IPS-15b (cell line): Measurements from ENCODE around the gene MED29.

Experiments
- H3K27me3 ChIP-seq: one replicate; pipeline ENCODE4 v1.6.1; 2013; ENCODE audit warnings: low read length; ENCODE audit not compliant: control insufficient read depth, insufficient read depth
- H3K36me3 ChIP-seq: one replicate; pipeline ENCODE4 v1.6.1; 2013; ENCODE audit warnings: low read length; ENCODE audit not compliant: control insufficient read depth, insufficient read depth
- H3K4me1 ChIP-seq: one replicate; pipeline ENCODE4 v1.6.1; 2013; ENCODE audit warnings: mild to moderate bottlenecking, low read length; ENCODE audit not compliant: control insufficient read depth, insufficient read depth
- H3K4me3 ChIP-seq: one replicate; pipeline ENCODE4 v1.5.1; 2013; ENCODE audit warnings: low read depth, low read length
- H3K9ac ChIP-seq: one replicate; pipeline ENCODE4 v1.6.1; 2013; ENCODE audit warnings: low read depth, mild to moderate bottlenecking, low read length
- H3K9me3 ChIP-seq: one replicate; pipeline ENCODE4 v1.6.1; 2013; ENCODE audit warnings: mild to moderate bottlenecking, low read length; ENCODE audit not compliant: control insufficient read depth, insufficient read depth

Gene MED29

GRCh38 chr19:39402346-39403300 lies 11.4 kb downstream of the MED29 start:
- H3K4me3 ChIP-seq, result peak overlapping the region; percentile 58
- no peaks in the 10 kb centered on the region for H3K9me3 ChIP-seq
- no peaks in the 10 kb centered on the region for H3K27me3 ChIP-seq
- peaks cover 23% of the 10 kb centered on the region for H3K4me1 ChIP-seq
- peaks cover 2% of the 10 kb centered on the region for H3K36me3 ChIP-seq
- peak overlapping the region; percentile 70 for H3K9ac ChIP-seq

- peaks cover 20% of the 10 kb centered on the region for H3K4me1 ChIP-seq
- no peaks in the 10 kb centered on the region for H3K9me3 ChIP-seq
- H3K36me3 ChIP-seq, result peaks cover 10% of the 10 kb centered on the region
- H3K27me3 ChIP-seq, result no peaks in the 10 kb centered on the region
- peak overlapping the region; percentile 62 for H3K9ac ChIP-seq
- peak overlapping the region; percentile 58 for H3K4me3 ChIP-seq
Observed at GRCh38 chr19:39403331-39404312, 12.4 kb downstream of the MED29 start.

GRCh38 chr19:39405261-39405957 lies 14.2 kb downstream of the MED29 start:
- Histone ChIP-seq H3K36me3 (peaks cover 10% of the 10 kb centered on the region), H3K9me3 (no peaks in the 10 kb centered on the region), H3K27me3 (no peaks in the 10 kb centered on the region), H3K4me1 (peaks cover 25% of the 10 kb centered on the region), H3K9ac (no peak overlapping the region), H3K4me3 (no peak overlapping the region)

- Histone ChIP-seq H3K4me1 (peaks cover 23% of the 10 kb centered on the region), H3K4me3 (peak overlapping the region; percentile 72), H3K9me3 (no peaks in the 10 kb centered on the region), H3K36me3 (peaks cover 10% of the 10 kb centered on the region), H3K9ac (no peak overlapping the region), H3K27me3 (no peaks in the 10 kb centered on the region)
Observed at GRCh38 chr19:39405958-39406655, 14.9 kb downstream of the MED29 start.

GRCh38 chr19:39406656-39407409 lies 15.7 kb downstream of the MED29 start, which contains the start of gene ZFP36:
Gene ZFP36, plus strand, starts transcription at chr19:39406847. Its CDS starts 58 bp downstream, at chr19:39406905.
- peaks cover 23% of the 10 kb centered on the region for H3K4me1 ChIP-seq
- H3K9me3 ChIP-seq, result no peaks in the 10 kb centered on the region
- H3K36me3 ChIP-seq, result peaks cover 10% of the 10 kb centered on the region

GRCh38 chr19:39407410-39407659 lies 16.2 kb downstream of the MED29 start:
- H3K9me3 ChIP-seq, result no peaks in the 10 kb centered on the region
- no peaks in the 10 kb centered on the region for H3K27me3 ChIP-seq
- H3K4me1 ChIP-seq, result peaks cover 19% of the 10 kb centered on the region

More at GRCh38 chr19:39406656-39407409, 15.7 kb downstream of the MED29 start, which contains the start of gene ZFP36:
- H3K4me3 ChIP-seq, result peak within 1 kb of the TSS; percentile 95
- peak within 1 kb of the TSS; percentile 65 for H3K9ac ChIP-seq
- H3K27me3 ChIP-seq, result no peaks in the 10 kb centered on the region

DNA sequence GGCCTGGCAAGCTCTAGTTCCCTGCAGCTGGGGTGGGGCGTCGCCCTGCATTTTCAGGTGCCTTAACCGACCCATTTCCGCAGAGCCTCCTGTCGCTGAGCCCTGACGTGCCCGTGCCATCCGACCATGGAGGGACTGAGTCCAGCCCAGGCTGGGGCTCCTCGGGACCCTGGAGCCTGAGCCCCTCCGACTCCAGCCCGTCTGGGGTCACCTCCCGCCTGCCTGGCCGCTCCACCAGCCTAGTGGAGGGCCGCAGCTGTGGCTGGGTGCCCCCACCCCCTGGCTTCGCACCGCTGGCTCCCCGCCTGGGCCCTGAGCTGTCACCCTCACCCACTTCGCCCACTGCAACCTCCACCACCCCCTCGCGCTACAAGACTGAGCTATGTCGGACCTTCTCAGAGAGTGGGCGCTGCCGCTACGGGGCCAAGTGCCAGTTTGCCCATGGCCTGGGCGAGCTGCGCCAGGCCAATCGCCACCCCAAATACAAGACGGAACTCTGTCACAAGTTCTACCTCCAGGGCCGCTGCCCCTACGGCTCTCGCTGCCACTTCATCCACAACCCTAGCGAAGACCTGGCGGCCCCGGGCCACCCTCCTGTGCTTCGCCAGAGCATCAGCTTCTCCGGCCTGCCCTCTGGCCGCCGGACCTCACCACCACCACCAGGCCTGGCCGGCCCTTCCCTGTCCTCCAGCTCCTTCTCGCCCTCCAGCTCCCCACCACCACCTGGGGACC lies 16.6 kb downstream of the MED29 start:
- Histone ChIP-seq H3K4me3 (peak overlapping the region; percentile 95), H3K4me1 (peaks cover 19% of the 10 kb centered on the region), H3K9me3 (no peaks in the 10 kb centered on the region), H3K36me3 (peaks cover 10% of the 10 kb centered on the region), H3K27me3 (no peaks in the 10 kb centered on the region), H3K9ac (peak overlapping the region; percentile 65)

More at GRCh38 chr19:39407410-39407659, 16.2 kb downstream of the MED29 start:
- Histone ChIP-seq H3K9ac (peak overlapping the region; percentile 65), H3K4me3 (peak overlapping the region; percentile 95), H3K36me3 (peaks cover 10% of the 10 kb centered on the region)

DNA sequence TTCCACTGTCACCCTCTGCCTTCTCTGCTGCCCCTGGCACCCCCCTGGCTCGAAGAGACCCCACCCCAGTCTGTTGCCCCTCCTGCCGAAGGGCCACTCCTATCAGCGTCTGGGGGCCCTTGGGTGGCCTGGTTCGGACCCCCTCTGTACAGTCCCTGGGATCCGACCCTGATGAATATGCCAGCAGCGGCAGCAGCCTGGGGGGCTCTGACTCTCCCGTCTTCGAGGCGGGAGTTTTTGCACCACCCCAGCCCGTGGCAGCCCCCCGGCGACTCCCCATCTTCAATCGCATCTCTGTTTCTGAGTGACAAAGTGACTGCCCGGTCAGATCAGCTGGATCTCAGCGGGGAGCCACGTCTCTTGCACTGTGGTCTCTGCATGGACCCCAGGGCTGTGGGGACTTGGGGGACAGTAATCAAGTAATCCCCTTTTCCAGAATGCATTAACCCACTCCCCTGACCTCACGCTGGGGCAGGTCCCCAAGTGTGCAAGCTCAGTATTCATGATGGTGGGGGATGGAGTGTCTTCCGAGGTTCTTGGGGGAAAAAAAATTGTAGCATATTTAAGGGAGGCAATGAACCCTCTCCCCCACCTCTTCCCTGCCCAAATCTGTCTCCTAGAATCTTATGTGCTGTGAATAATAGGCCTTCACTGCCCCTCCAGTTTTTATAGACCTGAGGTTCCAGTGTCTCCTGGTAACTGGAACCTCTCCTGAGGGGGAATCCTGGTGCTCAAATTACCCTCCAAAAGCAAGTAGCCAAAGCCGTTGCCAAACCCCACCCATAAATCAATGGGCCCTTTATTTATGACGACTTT lies 17.4 kb downstream of the MED29 start:
- no peaks in the 10 kb centered on the region for H3K9me3 ChIP-seq
- H3K4me3 ChIP-seq, result peak overlapping the region; percentile 95
- peaks cover 19% of the 10 kb centered on the region for H3K4me1 ChIP-seq
- no peak overlapping the region for H3K9ac ChIP-seq
- H3K27me3 ChIP-seq, result no peaks in the 10 kb centered on the region
- peaks cover 10% of the 10 kb centered on the region for H3K36me3 ChIP-seq

GRCh38 chr19:39409208-39410016 lies 18.2 kb downstream of the MED29 start:
- Histone ChIP-seq H3K4me1 (peaks cover 22% of the 10 kb centered on the region), H3K27me3 (no peaks in the 10 kb centered on the region)

More at GRCh38 chr19:39409208-39410016, 18.2 kb downstream of the MED29 start:
- Histone ChIP-seq H3K36me3 (peaks cover 12% of the 10 kb centered on the region), H3K9ac (peak overlapping the region; percentile 95), H3K9me3 (no peaks in the 10 kb centered on the region), H3K4me3 (peak overlapping the region; percentile 95)
